ENCODE results near the gene SRI. TPM values are rescaled to one million over a fixed set of nuclear protein-coding genes. Genes with fewer than 3 reads are reported as not detected.
A peak's percentile ranks its signal among the peaks of the same experiment; 100 is the strongest.

The SRI gene
- total RNA-seq (10 to 100 TPM; 53.1 to 67.8 TPM), polyA plus RNA-seq (ENCODE audit: insufficient read depth, low read depth, low replicate concordance) (96.1 TPM)
- long read RNA-seq, donor 1, transcript SRI-206 (4 exons, 903 nt) = minor isoform, 55 of 270 reads
- long read RNA-seq, donor 1, transcript SRI-201 (8 exons, 2,010 nt) = major isoform, 108 of 270 reads
- long read RNA-seq, donor 1, transcript SRI-207 (6 exons, 1,024 nt) = minor isoform, 11 of 270 reads
- long read RNA-seq, donor 1, partial matches to known transcripts = 96 of 270 reads
- long read RNA-seq, donor 1, other reads (novel, unspliced or antisense) = 0 of 270 reads
- long read RNA-seq, donor 2, transcript SRI-201 (8 exons, 2,010 nt) = major isoform, 54 of 117 reads
- long read RNA-seq, donor 2, transcript SRI-206 (4 exons, 903 nt) = minor isoform, 35 of 117 reads
- long read RNA-seq, donor 2, transcript SRI-207 (6 exons, 1,024 nt) = minor isoform, 6 of 117 reads
- long read RNA-seq, donor 2, partial matches to known transcripts = 21 of 117 reads
- long read RNA-seq, donor 2, other reads (novel, unspliced or antisense) = 0 of 117 reads

- Histone ChIP-seq H3K9me3 (no peaks in the 10 kb centered on the region), H3K4me1 (peaks cover 4% of the 10 kb centered on the region), H3K27ac (peak within 1 kb of the TSS; percentile 77 to 88), H3K4me3 (peak within 1 kb of the TSS; percentile 76 to 86), H3K36me3 (ENCODE audit: low read depth, missing control alignments) (no peaks in the 10 kb centered on the region), H3K27me3 (no peaks in the 10 kb centered on the region)
- TF ChIP-seq POLR2A (IDR thresholded peaks at IDR 0.05) = no peak
- TF ChIP-seq CTCF (IDR thresholded peaks at IDR 0.05) = peak; percentile 72 to 88 (median 83)
- DNase-seq = peak; percentile 87
- intact Hi-C loops (cut with DNase I; ENCODE audit: low total_unique reads) = no loop called here
- WGBS, 2 donors = 0 to 1% methylated on average over 36 to 56 of the region's 75 CpGs
Measured at GRCh38 chr7:88219781-88220747, at the start of gene SRI. SRI (minus strand) TSS chr7:88220038; CDS start chr7:88220026, 12 bp downstream.

GRCh38 chr7:88269586-88269985 is 49.7 kb upstream of the SRI start:
- H3K9me3 ChIP-seq = no peaks in the 10 kb centered on the region

GRCh38 chr7:88268858-88269257 is 49.0 kb upstream of the SRI start:
- no peaks in the 10 kb centered on the region for H3K27me3 ChIP-seq

More at GRCh38 chr7:88269586-88269985, 49.7 kb upstream of the SRI start:
- Histone ChIP-seq H3K4me3 (no peak overlapping the region), H3K36me3 (ENCODE audit: low read depth, missing control alignments) (no peaks in the 10 kb centered on the region), H3K27me3 (no peaks in the 10 kb centered on the region), H3K4me1 (peaks cover 5% of the 10 kb centered on the region), H3K27ac (no peak overlapping the region)
- DNase-seq = no peak
- 89 to 94% methylated on average over 3 of the region's 3 CpGs for WGBS, 2 donors
- TF ChIP-seq POLR2A (IDR thresholded peaks at IDR 0.05) (no peak), CTCF (IDR thresholded peaks at IDR 0.05) (no peak)
- intact Hi-C loops (cut with DNase I; ENCODE audit: low total_unique reads) = no loop called here

GRCh38 chr7:88268051-88268450 is 48.2 kb upstream of the SRI start:
- Histone ChIP-seq H3K4me3 (no peak overlapping the region), H3K9me3 (no peaks in the 10 kb centered on the region), H3K27ac (no peak overlapping the region), H3K4me1 (peaks cover 5% of the 10 kb centered on the region), H3K27me3 (no peaks in the 10 kb centered on the region), H3K36me3 (ENCODE audit: low read depth, missing control alignments) (no peaks in the 10 kb centered on the region)
- TF ChIP-seq CTCF (IDR thresholded peaks at IDR 0.05) = no peak
- TF ChIP-seq POLR2A (IDR thresholded peaks at IDR 0.05) = no peak
- WGBS, 2 donors = 66 to 77% methylated on average over 2 of the region's 2 CpGs
- intact Hi-C loops (cut with DNase I; ENCODE audit: low total_unique reads) = no loop called here
- DNase-seq = no peak

More at GRCh38 chr7:88268858-88269257, 49.0 kb upstream of the SRI start:
- Histone ChIP-seq H3K27ac (no peak overlapping the region), H3K9me3 (no peaks in the 10 kb centered on the region), H3K36me3 (ENCODE audit: low read depth, missing control alignments) (no peaks in the 10 kb centered on the region), H3K4me1 (peaks cover 5% of the 10 kb centered on the region), H3K4me3 (no peak overlapping the region)
- DNase-seq = no peak
- intact Hi-C loops (cut with DNase I; ENCODE audit: low total_unique reads) = no loop called here
- TF ChIP-seq CTCF (IDR thresholded peaks at IDR 0.05) (no peak), POLR2A (IDR thresholded peaks at IDR 0.05) (no peak)
- WGBS, 2 donors = 53 to 56% methylated on average over 2 of the region's 2 CpGs

All from testis (tissue), 5 donors.